Keratinocyte (primary cell): ENCODE measurements around the gene ATP6V0D1.

Experiments used
- CTCF ChIP-seq, 3 experiments: IDR thresholded peaks in 1 of 3; conservative IDR thresholded peaks in 1 of 3; optimal IDR thresholded peaks in 1 of 3; 2 replicates in 2 of 3; 3 replicates in 1 of 3; pipeline versions ENCODE3 to v1.5.1; 2011; ENCODE audit warnings: low read length in 3 of 3, mild to moderate bottlenecking in 3 of 3, moderate library complexity in 2 of 3, control low read depth in 1 of 3, inconsistent platforms in 1 of 3; ENCODE audit not compliant: insufficient read depth in 2 of 3; ENCODE audit errors: extremely low read depth in 1 of 3
- EZH2 ChIP-seq: IDR thresholded peaks from one replicate; pipeline ENCODE4 v1.6.1; 2012; ENCODE audit warnings: inconsistent platforms, mild to moderate bottlenecking, low read length, moderate library complexity

- TF ChIP-seq CTCF (optimal IDR thresholded peaks at IDR 0.05 in 1 of 3, IDR thresholded peaks at IDR 0.05 in 1 of 3, conservative IDR thresholded peaks at IDR 0.05 in 1 of 3; ENCODE audit: extremely low read depth in 1 of 3, insufficient read depth in 2 of 3, low read length in 3 of 3) (no peak), EZH2 (no peak)
Measured at GRCh38 chr16:67458121-67458641, 22.8 kb downstream of the ATP6V0D1 start.
